Heart left ventricle (tissue), 16 donors: ENCODE data around the gene SPINK8. TPM values are rescaled to one million over a fixed set of nuclear protein-coding genes. Genes with fewer than 3 reads are reported as not detected.

Experiments used
- ATAC-seq, 4 donors: fragments of 200-7000 bp; cut with Tn5 transposase; one replicate each; pipeline ENCODE4 v1.9.1; 2020 to 2022; ENCODE audit warnings: moderate library complexity in 4 of 4, mild to moderate bottlenecking in 3 of 4, moderate number of reproducible peaks in 1 of 4
- DNase-seq, 5 donors: peaks; one replicate each; pipeline ENCODE4 v3.0.0-alpha.2; 2020
- H3K27ac ChIP-seq, 12 donors: fragments of 200-600 bp; sonication (generic) in 4 of 12; one replicate each; pipeline versions ENCODE4 v1.5.0 to v1.8.0; 2016 to 2022; ENCODE audit warnings: mild to moderate bottlenecking in 2 of 12
- H3K27me3 ChIP-seq, 9 donors: fragments of 200-600 bp; sonication (generic) in 2 of 9; one replicate each; pipeline versions ENCODE4 v1.5.1 to v1.8.0; 2016 to 2022; ENCODE audit warnings: mild to moderate bottlenecking in 3 of 9
- H3K36me3 ChIP-seq, 9 donors: fragments of 200-600 bp; sonication (generic) in 2 of 9; one replicate each; pipeline versions ENCODE4 v1.5.0 to v1.8.0; 2018 to 2022; ENCODE audit warnings: mild to moderate bottlenecking in 2 of 9
- H3K4me1 ChIP-seq, 12 donors: fragments of 200-600 bp; sonication (generic) in 4 of 12; one replicate each; pipeline versions ENCODE4 v1.5.0 to v1.8.0; 2016 to 2022; ENCODE audit warnings: mild to moderate bottlenecking in 3 of 12
- H3K4me3 ChIP-seq, 12 donors: fragments of 200-600 bp; sonication (generic) in 4 of 12; one replicate each; pipeline versions ENCODE4 v1.5.0 to v1.8.0; 2017 to 2022; ENCODE audit warnings: mild to moderate bottlenecking in 9 of 12, moderate library complexity in 4 of 12
- H3K9me3 ChIP-seq, 12 donors: fragments of 200-600 bp; sonication (generic) in 4 of 12; one replicate each; pipeline versions ENCODE4 v1.5.0 to v1.8.0; 2016 to 2022; ENCODE audit warnings: mild to moderate bottlenecking in 1 of 12
- CTCF ChIP-seq, 12 donors: fragments of 200-600 bp; sonication (generic) in 4 of 12; IDR thresholded peaks; one replicate each; pipeline versions ENCODE4 v1.5.0 to v1.8.0; 2018 to 2022; ENCODE audit warnings: antibody characterized with exemption in 12 of 12, mild to moderate bottlenecking in 5 of 12
- POLR2A ChIP-seq, 2 donors: fragments of 450-650 bp; IDR thresholded peaks; one replicate each; pipeline ENCODE4 v1.6.1; 2017; ENCODE audit warnings: antibody characterized with exemption in 2 of 2, mild to moderate bottlenecking in 2 of 2, moderate library complexity in 2 of 2
- WGBS, 4 donors: extraction: QIAGEN DNeasy Blood & Tissue Kit in 2 of 4; methylation state at CpG; one replicate each; pipeline versions ENCODE4 v1.1.5 to v1.1.7; 2013 to 2018; 5-methylcytosine and 5-hydroxymethylcytosine counted together
- intact Hi-C, 10 donors: fragments of 100-400 bp; cut with DNase I; formaldehyde crosslinking; loops; one replicate each; pipeline versions ENCODE4 v1.11.1 to v1.14.2; 2022
- polyA plus RNA-seq, 2 donors: library from polyadenylated mRNA; stranded (reverse); fragments of 200-250 nt; gene quantifications; one replicate each; pipeline ENCODE4 v1.2.3, GENCODE V29; 2013
- total RNA-seq, 9 donors: library from RNA; depleted of rRNA in 2 of 9; stranded (reverse); fragments of >200 nt in 2 of 9; fragmentation: NEBNext Ultra II Directional in 3 of 9; extraction: Animal tissue kit (Norgen Biotek cat#: 25700) in 3 of 9; gene quantifications; one replicate each; pipeline versions ENCODE4 v1.1.0 to v1.2.4, GENCODE V29; 2016 to 2023
- donor health status: ischemic (EF 13 %, LVEDD 7.1; RV severe dilation, severe dysfunction).
- donor health status: healthy with polysubstance abuse.
- donor health status: DM: no; HTN: yes; CAD: no.
- donor health status: DM: no; HTN: no; CAD: no.
- donor health status: ischemic (EF 25% LVEDD 6.9; RV normal size, moderate dysfunction).
- donor health status: ischemic (EF 25% LVEDD 5.7; RV mildly dilated, moderate dysfunction).
- donor health status: healthy.
- donor health status: DM: yes; HTN: yes; CAD: no.
- donor health status: ischemic (EF 35%, LVEDD 5.7; RV mildly dilated, moderate dysfunction).
- donor health status: nonischemic (EF 11% LVEDD 7.7; RV severe dilation, severe dysfunction).
- donor health status: DM: yes; HTN: yes; CAD: no.
- donor health status: PGD.
- donor health status: ischemic (EF 29% LVEDD 5.4; RV normal size, mild dysfunction).
- donor health status: nonischemic (EF 23%, LVEDD 6.1; RV moderate dilation, normal function).

SPINK8 gene
- total and polyA plus RNA-seq, 11 donors, result not detected

GRCh38 chr3:48299746-48300712 is 33.4 kb downstream of the SPINK8 start:
- intact Hi-C loops, result no loop called here
- 78 to 89% (median 86%) methylated on average over 13 of the region's 13 CpGs for WGBS, 4 donors

GRCh38 chr3:48297111-48297810 is 36.2 kb downstream of the SPINK8 start:
- DNase-seq (no peak), ATAC-seq (no peak)
- Histone ChIP-seq H3K4me3 (no peak overlapping the region), H3K36me3 (peaks cover 0 to 65% (median 60%) of the 10 kb centered on the region in 9 donors), H3K27ac (no peak overlapping the region), H3K4me1 (peaks cover 0 to 19% (median 15%) of the 10 kb centered on the region in 12 donors), H3K27me3 (no peaks in the 10 kb centered on the region), H3K9me3 (peaks cover 0 to under 1% (median 0%) of the 10 kb centered on the region in 12 donors)
- intact Hi-C loops, result no loop called here
- WGBS, 4 donors, result 93 to 96% (median 95%) methylated on average over 5 of the region's 5 CpGs
- TF ChIP-seq POLR2A (IDR thresholded peaks at IDR 0.05), result no peak
- no peak for TF ChIP-seq CTCF (IDR thresholded peaks at IDR 0.05)

More at GRCh38 chr3:48299746-48300712, 33.4 kb downstream of the SPINK8 start:
- no peak for DNase-seq
- ATAC-seq, result no peak
- Histone ChIP-seq H3K36me3 (peaks cover 0 to 37% (median 32%) of the 10 kb centered on the region in 9 donors), H3K4me1 (peaks cover 0 to 20% (median 15%) of the 10 kb centered on the region in 12 donors), H3K27ac (peak overlapping the region in 8 of 12 donors; percentile 90 to 99 (median 96)), H3K27me3 (no peaks in the 10 kb centered on the region), H3K9me3 (peaks cover 0 to 10% (median 0%) of the 10 kb centered on the region in 12 donors), H3K4me3 (peak overlapping the region; percentile 33 to 94 (median 89))
- no peak for TF ChIP-seq POLR2A (IDR thresholded peaks at IDR 0.05)
- no peak for TF ChIP-seq CTCF (IDR thresholded peaks at IDR 0.05)

GRCh38 chr3:48296699-48297098 is 36.8 kb downstream of the SPINK8 start:
- DNase-seq, result no peak
- Histone ChIP-seq H3K27ac (no peak overlapping the region), H3K4me3 (no peak overlapping the region), H3K9me3 (no peaks in the 10 kb centered on the region), H3K4me1 (peaks cover 0 to 17% (median 11%) of the 10 kb centered on the region in 12 donors), H3K27me3 (no peaks in the 10 kb centered on the region), H3K36me3 (peaks cover 0 to 70% (median 61%) of the 10 kb centered on the region in 9 donors)
- intact Hi-C loops, result no loop called here
- TF ChIP-seq CTCF (IDR thresholded peaks at IDR 0.05), result no peak
- TF ChIP-seq POLR2A (IDR thresholded peaks at IDR 0.05), result no peak
- no peak for ATAC-seq
- WGBS, 4 donors, result 94 to 99% (median 96%) methylated on average over 4 of the region's 4 CpGs
